Panc1 (cell line): ENCODE measurements around the gene MBD3. TPM values are rescaled to one million over a fixed set of nuclear protein-coding genes. Genes with fewer than 3 reads are reported as not detected.

Experiments used
- ATAC-seq: fragments of 200-7000 bp; cut with Tn5 transposase; 2 replicates; pipeline ENCODE4 v1.9.1; 2020; ENCODE audit warnings: mild to moderate bottlenecking, moderate library complexity
- BruUV-seq: library from RNA; stranded (reverse); fragments of 400-500 nt; replicated peaks from 2 replicates; lab custom pipeline; 2021; lab: Mats Ljungman, UMichigan
- CTCF ChIA-PET: fragments of 300-600 bp; sonication (Branson Sonifier 250); formaldehyde crosslinking; loops from one replicate; lab custom pipeline; 2022; ENCODE audit warnings: antibody characterized with exemption; lab: Charles Lee
- POLR2A ChIA-PET: fragments of 300-600 bp; sonication (Branson Sonifier 250); formaldehyde crosslinking; loops from one replicate; lab custom pipeline; 2022; ENCODE audit warnings: antibody characterized with exemption; lab: Charles Lee
- DNase-seq: peaks from one replicate; pipeline ENCODE4 v3.0.0-alpha.2; 2010; ENCODE audit warnings: low read depth, low spot score
- H3K27ac ChIP-seq: 2 replicates; pipeline ENCODE4 v1.5.1; 2011; ENCODE audit warnings: mild to moderate bottlenecking, low read length, inconsistent platforms
- H3K27me3 ChIP-seq: fragments of 200-500 bp; sonication (Bioruptor generic); 2 replicates; pipeline ENCODE4 v1.6.0; 2014; ENCODE audit warnings: low read length, inconsistent platforms; ENCODE audit not compliant: control insufficient read depth, insufficient read depth
- H3K36me3 ChIP-seq: fragments of 200-500 bp; sonication (Bioruptor generic); 2 replicates; pipeline ENCODE4 v1.5.1; 2014; ENCODE audit warnings: inconsistent platforms, mild to moderate bottlenecking, low read length, moderate library complexity; ENCODE audit not compliant: control insufficient read depth, insufficient read depth
- H3K4me1 ChIP-seq: 2 replicates; pipeline ENCODE4 v1.5.1; 2011; ENCODE audit warnings: inconsistent platforms, mild to moderate bottlenecking, low read length, moderate library complexity; ENCODE audit not compliant: control insufficient read depth, insufficient read depth
- H3K4me3 ChIP-seq, 2 experiments: 2 replicates each; pipeline ENCODE4 v1.5.1; 2011 to 2012; ENCODE audit warnings: low read depth in 2 of 2, low read length in 2 of 2, mild to moderate bottlenecking in 2 of 2, inconsistent platforms in 1 of 2, moderate library complexity in 1 of 2
- H3K9me3 ChIP-seq: fragments of 200-500 bp; sonication (Bioruptor generic); 2 replicates; pipeline ENCODE4 v1.5.1; 2014; ENCODE audit warnings: low read depth, mild to moderate bottlenecking, inconsistent platforms, low read length, moderate library complexity; ENCODE audit not compliant: control insufficient read depth, insufficient read depth
- CTCF ChIP-seq: fragments of 450-650 bp; IDR thresholded peaks from 2 replicates; pipeline ENCODE4 v1.5.1; 2017; ENCODE audit warnings: mild to moderate bottlenecking
- POLR2AphosphoS5 ChIP-seq: IDR thresholded peaks from 2 replicates; pipeline ENCODE4 v1.6.1; 2012; ENCODE audit warnings: mild to moderate bottlenecking, low read depth, low read length, moderate library complexity
- REST ChIP-seq, 2 experiments: IDR thresholded peaks; 2 replicates each; pipeline ENCODE4 v1.6.1; 2011 to 2012; ENCODE audit warnings: low read depth in 2 of 2, control low read depth in 1 of 2, low read length in 1 of 2, mild to moderate bottlenecking in 1 of 2, moderate library complexity in 1 of 2; ENCODE audit not compliant: insufficient read depth in 1 of 2
- SIN3A ChIP-seq: IDR thresholded peaks from 2 replicates; pipeline ENCODE4 v1.6.1; 2012; ENCODE audit warnings: low read depth, mild to moderate bottlenecking, low read length, moderate library complexity, borderline replicate concordance; ENCODE audit not compliant: insufficient read depth
- TCF7L2 ChIP-seq: IDR thresholded peaks from 2 replicates; pipeline ENCODE4 v1.6.1; 2011; ENCODE audit warnings: mild to moderate bottlenecking, low read depth, low read length, inconsistent platforms
- in situ Hi-C: cut with HindIII; loops from 2 replicates; pipeline ENCODE4 v1.10.0; 2016; ENCODE audit warnings: low sequenced_read_pairs, low pct_unique_long_range_greater_than_20kb
- intact Hi-C: fragments of 100-400 bp; cut with micrococcal nuclease; formaldehyde crosslinking; loops from one replicate; pipeline ENCODE4 v1.10.0; 2022; ENCODE audit not compliant: unreplicated experiment
- total RNA-seq: library from RNA; stranded (reverse); gene quantifications from one replicate; pipeline ENCODE4 v1.2.1, GENCODE V29; 2021; ENCODE audit not compliant: unreplicated experiment

The MBD3 gene
- total RNA-seq, 1 experiment from 2014 or later = 139 TPM

GRCh38 chr19:1622541-1622940 is 29.9 kb upstream of the MBD3 start:
- ChIA-PET POLR2A (no interaction called here), CTCF (interaction anchor here (0.5 kb wide), 1 partner anchor 21 kb away, joined by 3 read pairs; no protein-coding TSS in a partner anchor)
- ATAC-seq = no peak
- DNase-seq = no peak
- no peak overlapping the region for H3K27ac ChIP-seq
- H3K36me3 ChIP-seq = no peaks in the 10 kb centered on the region
- in situ Hi-C loops = no loop called here
- TF ChIP-seq SIN3A (no peak), POLR2AphosphoS5 (no peak), TCF7L2 (no peak), CTCF (no peak), REST (IDR thresholded peaks at IDR 0.05; ENCODE audit: insufficient read depth in 1 of 2, low read depth in 2 of 2, low read length in 1 of 2) (no peak)
- H3K27me3 ChIP-seq = no peaks in the 10 kb centered on the region
- no TSS peak for BruUV-seq
- intact Hi-C loops = no loop called here
- no peaks in the 10 kb centered on the region for H3K4me1 ChIP-seq
- H3K4me3 ChIP-seq = no peak overlapping the region
- H3K9me3 ChIP-seq = no peaks in the 10 kb centered on the region

- Histone ChIP-seq H3K36me3 (no peaks in the 10 kb centered on the region), H3K4me3 (no peak overlapping the region), H3K27me3 (no peaks in the 10 kb centered on the region), H3K27ac (no peak overlapping the region), H3K4me1 (no peaks in the 10 kb centered on the region), H3K9me3 (no peaks in the 10 kb centered on the region)
- ChIA-PET POLR2A (interaction anchor here (0.6 kb wide), 1 partner anchor 878 kb away, joined by 9 read pairs; no protein-coding TSS in a partner anchor), CTCF (no interaction called here)
- no TSS peak for BruUV-seq
- in situ Hi-C loops (no loop called here), intact Hi-C loops (no loop called here)
- TF ChIP-seq SIN3A = no peak
- TF ChIP-seq POLR2AphosphoS5 = no peak
- no peak for TF ChIP-seq REST (IDR thresholded peaks at IDR 0.05; ENCODE audit: insufficient read depth in 1 of 2, low read depth in 2 of 2, low read length in 1 of 2)
- TF ChIP-seq CTCF = no peak
- TF ChIP-seq TCF7L2 = no peak
- DNase-seq (no peak), ATAC-seq (no peak)
Measured at GRCh38 chr19:1622007-1622406, 29.3 kb upstream of the MBD3 start.
